ENCODE results near the gene SORD.
"Not testable (repeated sequence)": the region's sequence is repeated elsewhere in the genome, so short reads cannot be mapped to it uniquely, and the experiment has no call there.

GRCh38 chr15:44976183-44976582 lies 46.8 kb upstream of the SORD start:
- not testable (repeated sequence) for TF ChIP-seq CTCF, POLR2AphosphoS5 (IDR thresholded peaks at IDR 0.05)
